GM21717 (cell line): ENCODE results near the gene TTF1.

Source experiments
- ATAC-seq: cut with Tn5 transposase; IDR thresholded peaks from one replicate; pipeline ENCODE4 v1.9.1; 2021; ENCODE audit warnings: mild to moderate bottlenecking, moderate library complexity; ENCODE audit not compliant: unreplicated experiment

Gene TTF1, protein sequence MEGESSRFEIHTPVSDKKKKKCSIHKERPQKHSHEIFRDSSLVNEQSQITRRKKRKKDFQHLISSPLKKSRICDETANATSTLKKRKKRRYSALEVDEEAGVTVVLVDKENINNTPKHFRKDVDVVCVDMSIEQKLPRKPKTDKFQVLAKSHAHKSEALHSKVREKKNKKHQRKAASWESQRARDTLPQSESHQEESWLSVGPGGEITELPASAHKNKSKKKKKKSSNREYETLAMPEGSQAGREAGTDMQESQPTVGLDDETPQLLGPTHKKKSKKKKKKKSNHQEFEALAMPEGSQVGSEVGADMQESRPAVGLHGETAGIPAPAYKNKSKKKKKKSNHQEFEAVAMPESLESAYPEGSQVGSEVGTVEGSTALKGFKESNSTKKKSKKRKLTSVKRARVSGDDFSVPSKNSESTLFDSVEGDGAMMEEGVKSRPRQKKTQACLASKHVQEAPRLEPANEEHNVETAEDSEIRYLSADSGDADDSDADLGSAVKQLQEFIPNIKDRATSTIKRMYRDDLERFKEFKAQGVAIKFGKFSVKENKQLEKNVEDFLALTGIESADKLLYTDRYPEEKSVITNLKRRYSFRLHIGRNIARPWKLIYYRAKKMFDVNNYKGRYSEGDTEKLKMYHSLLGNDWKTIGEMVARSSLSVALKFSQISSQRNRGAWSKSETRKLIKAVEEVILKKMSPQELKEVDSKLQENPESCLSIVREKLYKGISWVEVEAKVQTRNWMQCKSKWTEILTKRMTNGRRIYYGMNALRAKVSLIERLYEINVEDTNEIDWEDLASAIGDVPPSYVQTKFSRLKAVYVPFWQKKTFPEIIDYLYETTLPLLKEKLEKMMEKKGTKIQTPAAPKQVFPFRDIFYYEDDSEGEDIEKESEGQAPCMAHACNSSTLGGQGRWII

GRCh38 chr9:132406554-132407122, at the start of gene TTF1:
TTF1 (minus strand) TSS chr9:132406840; CDS start chr9:132402821, 4,019 bp downstream.
- peak; percentile 78 for ATAC-seq

DNA sequence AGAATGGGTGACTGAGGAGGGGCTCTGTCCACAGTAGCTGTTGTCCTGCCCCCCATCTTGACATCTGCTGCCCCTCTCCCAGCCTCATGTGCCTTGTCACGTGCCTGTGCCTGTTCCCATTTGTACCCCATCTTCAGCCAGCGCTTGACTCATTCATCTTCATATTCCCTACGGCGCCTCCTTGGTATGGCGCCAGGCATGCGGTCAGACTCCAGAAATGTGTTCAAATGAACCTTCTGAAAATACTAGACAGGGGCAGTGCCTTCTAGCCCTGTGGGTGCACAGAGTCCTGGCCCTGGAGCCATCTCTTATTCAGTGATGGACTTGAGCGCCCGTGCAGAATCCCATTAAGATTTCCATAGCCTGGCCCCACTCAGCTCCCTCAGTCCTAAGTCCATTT, 49.6 kb upstream of the TTF1 start:
- ATAC-seq: no peak

DNA sequence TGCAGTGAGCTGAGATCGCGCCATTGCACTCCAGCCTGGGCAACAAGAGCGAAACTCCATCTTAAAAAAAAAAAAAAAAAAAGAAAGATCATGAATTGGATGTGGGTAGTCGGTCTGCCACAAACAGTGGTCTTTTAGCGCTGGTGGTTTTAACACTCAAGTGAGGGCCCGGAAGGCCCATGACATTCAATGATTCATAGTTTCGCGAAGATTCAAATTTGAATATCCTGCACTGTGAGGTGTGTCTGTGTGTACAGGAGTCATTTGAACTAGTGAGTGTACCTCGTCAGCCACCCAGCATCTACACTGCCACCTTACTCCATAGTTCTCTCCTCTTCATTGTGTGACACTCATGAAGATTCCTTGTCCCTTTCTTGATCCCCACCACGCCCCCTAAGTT, 44.6 kb upstream of the TTF1 start:
- ATAC-seq: no peak

GRCh38 chr9:132447902-132448301, 41.3 kb upstream of the TTF1 start:
- ATAC-seq: no peak

DNA sequence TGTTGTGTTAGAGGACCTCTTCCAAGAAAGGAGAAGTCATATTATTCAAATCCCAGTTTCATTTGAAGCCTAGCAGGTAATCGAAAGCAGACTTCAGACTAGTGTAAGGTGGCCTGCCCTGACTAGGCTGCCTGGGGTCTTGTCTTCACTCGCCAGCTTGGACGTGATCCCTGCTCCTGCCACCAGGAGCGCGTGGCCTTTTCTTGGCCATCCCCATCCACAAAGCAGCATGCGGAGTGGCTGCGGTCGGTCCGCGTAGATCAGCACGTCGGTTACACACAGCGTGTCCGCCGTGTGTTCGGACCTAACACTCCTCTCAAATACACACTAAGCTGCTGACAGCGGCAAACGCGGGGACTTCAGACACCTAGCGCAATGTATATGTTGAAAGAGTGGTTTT, 40.7 kb upstream of the TTF1 start:
- no peak for ATAC-seq

GRCh38 chr9:132446887-132447286, 40.2 kb upstream of the TTF1 start:
- ATAC-seq: no peak

DNA sequence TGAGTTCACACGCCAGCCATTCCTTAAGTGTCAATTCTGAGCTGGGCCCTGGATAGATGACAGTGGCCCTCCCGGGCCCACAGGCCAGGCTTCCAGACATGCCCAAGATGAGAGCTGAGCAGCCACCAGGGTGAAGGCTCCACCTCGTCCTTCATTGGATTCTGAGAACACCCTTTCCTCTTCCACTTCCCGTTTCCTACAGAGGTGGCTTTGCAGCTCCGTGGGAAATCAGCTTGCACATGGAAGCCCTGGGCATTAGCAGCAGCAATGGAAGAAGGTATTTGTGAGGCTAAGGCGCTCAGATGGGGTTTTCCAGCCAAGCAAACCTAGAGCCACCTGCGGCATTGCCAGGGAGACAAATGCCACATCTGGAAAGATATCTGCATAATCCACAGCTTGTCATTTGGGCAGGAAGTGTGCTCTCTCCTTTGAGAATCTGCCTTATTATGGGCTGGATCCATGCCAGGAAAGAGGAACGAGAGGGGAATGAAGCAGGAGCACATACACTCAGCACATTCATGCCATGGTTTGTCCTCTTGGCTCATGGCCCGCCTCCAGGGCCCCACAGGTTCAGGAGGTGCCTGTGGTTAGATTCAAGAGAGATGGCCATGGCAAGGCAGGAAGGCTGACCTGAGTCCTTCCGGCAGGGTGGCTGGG, 37.4 kb upstream of the TTF1 start:
- ATAC-seq: no peak

DNA sequence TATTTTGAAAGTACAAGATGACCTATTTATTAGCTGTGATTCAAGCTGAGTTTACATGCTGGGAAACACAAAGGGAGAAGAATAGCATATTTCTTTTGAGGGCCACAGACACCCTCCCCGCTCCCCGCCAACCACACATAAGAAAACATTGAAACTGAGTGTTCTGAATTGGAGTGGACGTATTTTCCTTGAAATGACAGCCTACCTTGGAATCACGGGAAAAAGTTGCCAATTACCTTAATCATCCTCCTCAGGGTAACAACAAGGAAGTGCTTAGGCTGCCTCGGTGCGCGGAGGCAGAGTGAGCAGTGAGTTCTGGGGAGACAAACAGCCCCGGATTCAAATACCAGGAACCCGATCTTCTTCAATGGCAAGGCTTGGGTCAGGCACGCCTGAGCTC, 34.8 kb upstream of the TTF1 start:
- ATAC-seq: no peak

DNA sequence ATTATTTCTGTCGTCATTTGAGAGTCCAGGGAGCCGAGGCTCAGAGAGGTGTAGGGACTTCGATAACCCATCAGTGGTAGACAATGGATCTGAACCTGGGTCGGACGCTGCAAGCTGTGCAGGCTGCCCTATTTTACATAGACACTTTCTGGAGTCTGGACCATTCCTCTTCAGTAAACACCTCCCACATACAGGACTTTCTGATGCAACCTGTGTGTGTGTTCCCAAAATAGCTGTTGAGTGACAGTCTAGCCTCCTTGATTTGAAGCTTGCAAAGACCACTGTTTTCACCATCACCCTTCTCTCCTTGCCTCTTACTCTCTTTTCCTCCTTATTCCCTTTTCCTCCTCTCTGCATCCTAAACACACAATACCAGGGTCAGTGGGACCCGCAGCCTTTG, 34.1 kb upstream of the TTF1 start:
- no peak for ATAC-seq

GRCh38 chr9:132439153-132439552, 32.5 kb upstream of the TTF1 start:
- ATAC-seq: no peak

DNA sequence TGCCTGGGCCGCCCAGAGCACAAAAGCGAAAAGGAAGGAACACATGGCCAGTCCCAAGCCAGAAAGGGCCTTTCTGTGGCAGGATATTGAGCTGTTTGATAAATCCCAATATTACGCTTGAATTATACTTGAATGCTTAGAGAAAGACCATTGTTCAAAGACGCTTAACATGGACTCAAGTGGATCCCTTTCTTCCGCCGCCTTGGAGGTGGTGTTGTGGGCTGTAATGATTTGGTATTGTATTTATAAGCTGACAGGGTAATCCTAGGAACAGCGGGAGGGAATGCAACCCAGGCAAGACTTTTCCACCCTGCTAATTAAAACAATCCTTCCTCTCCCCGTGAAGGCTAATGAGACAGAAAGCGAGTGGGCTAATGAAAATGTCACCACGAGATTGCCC, 28.2 kb upstream of the TTF1 start:
- no peak for ATAC-seq

- no peak for ATAC-seq
These were observed 24.4 kb upstream of the TTF1 start for GRCh38 chr9:132430998-132431397.

DNA sequence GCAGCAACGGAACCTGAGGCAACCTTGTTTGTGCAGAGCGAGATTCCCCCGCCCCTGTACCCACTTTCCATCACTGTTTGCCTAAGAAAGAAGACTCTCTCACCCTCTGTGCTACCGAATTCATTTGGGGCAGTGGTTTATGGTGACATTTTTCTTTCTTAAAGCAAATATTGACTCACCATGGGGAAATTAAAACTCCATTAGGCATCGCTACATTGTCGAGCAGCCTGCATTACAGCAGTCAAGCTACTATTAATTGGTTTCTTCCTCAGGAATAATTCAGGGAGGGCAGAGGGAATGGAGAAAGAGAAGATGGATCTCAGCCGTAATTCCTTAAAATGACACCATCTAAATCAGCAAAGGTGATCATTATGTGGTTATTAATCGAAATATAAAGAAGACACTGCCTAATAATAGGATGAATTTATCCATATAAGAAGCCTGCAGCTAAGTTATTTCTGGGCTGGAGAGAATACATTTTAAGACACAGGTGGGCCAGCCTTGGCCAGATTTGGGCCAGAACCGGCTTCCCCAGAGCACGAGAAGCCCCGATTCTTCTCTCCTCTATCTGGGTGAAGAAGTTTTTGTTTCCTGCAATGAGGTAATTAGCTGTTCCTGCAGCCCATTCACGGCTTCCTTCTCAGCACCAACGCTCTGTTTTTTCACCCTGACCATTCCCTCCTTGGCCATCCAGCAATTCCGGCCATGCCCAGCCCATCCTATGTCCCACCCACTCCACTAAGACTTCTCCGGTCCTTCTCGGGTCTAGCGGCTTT, 20.2 kb upstream of the TTF1 start:
- ATAC-seq: no peak

DNA sequence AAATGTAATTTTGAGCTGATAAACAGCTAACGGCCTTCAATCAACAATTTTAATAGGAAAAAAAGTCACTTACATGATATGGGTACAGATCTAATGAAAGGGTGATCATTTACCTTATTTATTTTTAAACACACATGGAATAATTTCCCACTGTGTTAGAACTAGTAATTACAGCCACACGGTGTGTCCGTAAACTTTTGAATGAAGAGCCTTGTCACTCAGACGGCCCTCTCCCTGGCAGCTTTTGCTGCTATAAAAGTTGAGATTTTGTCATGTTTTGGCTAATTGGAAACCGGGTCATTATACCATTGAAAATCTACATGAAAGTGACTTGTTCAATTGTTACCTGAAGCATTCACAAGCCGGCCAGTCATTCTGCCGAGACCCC, 19.0 kb upstream of the TTF1 start:
- no peak for ATAC-seq

- no peak for ATAC-seq
These were observed 18.4 kb upstream of the TTF1 start for GRCh38 chr9:132424857-132425674.

DNA sequence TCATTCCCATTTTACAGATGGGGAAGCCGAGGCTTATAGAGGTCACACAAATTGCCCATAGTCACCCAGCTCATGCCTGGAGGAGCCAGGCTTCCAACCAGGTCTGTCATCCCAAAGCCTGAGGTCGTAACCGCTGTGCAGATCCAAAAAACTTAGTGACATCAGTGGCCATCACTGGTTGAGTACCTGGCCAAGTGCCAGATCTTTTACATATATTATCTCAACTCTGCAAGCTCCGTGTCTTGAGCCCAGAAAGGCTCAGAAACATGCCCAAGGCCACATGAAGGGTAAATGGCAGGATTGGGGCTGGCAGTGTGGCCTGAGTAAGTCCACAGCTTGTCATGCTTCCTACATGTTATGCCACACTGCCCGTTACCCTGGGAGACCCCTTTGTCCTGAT, 16.9 kb upstream of the TTF1 start:
- no peak for ATAC-seq

- ATAC-seq: no peak
These were observed 15.9 kb upstream of the TTF1 start for GRCh38 chr9:132422574-132422973.

- no peak for ATAC-seq
These were observed 12.2 kb upstream of the TTF1 start for GRCh38 chr9:132418726-132419363.

DNA sequence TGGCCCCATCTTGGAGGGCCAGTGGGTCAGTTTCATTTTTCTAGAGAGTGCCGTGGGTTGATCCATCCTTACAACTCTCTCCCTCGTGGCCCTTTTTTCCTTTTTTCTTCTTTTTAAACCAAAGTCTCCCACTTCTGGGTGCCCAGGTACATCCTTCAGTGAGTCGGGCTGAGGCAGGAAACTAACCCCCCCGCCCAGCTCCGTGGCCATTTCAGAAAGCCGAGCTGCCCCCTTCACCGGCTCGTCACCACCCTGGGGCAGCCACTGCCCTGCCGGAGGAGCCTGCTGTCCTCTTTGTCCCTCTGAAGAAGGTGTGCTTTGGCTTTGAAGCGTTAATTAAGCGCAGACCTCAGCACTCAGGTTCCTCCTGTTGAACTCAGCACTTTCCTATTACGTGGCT, 8.5 kb upstream of the TTF1 start:
- no peak for ATAC-seq
